Measurements from ENCODE around the gene TRIO.
"Not testable (repeated sequence)": the region's sequence is repeated elsewhere in the genome, so short reads cannot be mapped to it uniquely, and the experiment has no call there.

The TRIO gene

DNA sequence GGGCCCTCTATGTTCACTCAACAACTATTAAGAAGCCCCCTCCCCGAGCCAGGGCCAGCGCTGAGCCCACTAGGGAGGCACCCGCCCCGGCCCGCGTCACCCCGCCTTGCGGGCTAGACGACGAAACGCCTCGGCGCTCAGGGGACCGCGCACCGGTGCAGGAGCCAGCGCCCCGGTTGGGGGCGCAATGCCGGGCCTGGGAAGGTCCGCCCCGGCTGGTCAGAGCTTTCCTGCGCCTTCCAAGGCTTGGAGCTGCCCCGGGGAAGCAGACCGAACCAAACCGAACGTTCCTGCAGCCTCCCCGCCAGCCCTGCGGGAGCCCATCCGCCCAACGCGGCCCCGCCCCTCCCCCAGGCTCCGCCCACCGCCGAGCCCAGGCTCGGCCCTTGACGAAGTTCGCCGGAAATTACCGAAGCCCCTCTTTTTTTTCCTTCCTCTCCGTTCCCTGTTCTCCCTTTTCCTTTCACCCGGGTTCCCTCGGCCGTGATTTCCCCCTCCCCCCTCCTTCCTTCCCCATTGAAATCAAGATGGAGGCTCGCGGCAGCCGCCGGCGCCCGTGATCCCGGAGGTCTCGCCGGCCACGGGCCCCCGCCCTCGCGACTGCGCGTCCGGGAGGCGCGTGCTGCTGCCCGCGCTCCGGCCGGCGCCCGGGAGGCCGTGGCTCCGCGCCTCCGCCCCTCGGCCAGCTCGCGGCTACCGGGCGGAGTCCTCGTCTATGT is at the start of gene TRIO:
Gene TRIO, plus strand, starts transcription at position 516 of the 719 bp plus-strand sequence. CDS start 384 bp downstream, outside the sequence.
- Histone ChIP-seq H3K27me3 (ENCODE audit: low read depth) (no peaks in the 10 kb centered on the region), H3K36me3 (replicated peaks) (no peaks in the 10 kb centered on the region), H3K9me3 (no peaks in the 10 kb centered on the region), H3K4me1 (no peaks in the 10 kb centered on the region), H3K4me3 (peak within 1 kb of the TSS; percentile 73)
- DNase-seq (ENCODE audit: low spot score in 2 of 2), result peak; percentile 88 to 96
- in situ Hi-C loops (cut with MboI; ENCODE audit: low sequenced_read_pairs), result loop anchor here (25.0 kb wide), 1 partner anchor 119 kb away; no protein-coding TSS in a partner anchor

DNA sequence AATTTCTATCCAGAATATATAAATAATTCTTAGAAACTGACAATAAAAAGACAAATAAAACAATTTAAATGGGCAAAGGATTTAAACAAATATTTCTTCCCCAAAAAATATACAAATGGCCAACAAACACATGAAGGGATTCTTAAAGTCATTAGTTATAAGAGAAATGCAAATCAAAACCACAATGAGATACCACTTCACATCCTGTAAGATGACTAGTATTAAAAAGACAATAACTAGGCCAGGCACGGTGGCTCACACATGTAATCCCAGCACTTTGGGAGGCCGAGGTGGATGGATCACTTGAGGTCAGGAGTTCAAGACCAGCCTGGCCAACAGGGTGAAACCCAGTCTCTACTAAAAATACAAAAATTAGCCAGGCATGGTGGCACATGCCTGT is 45.8 kb upstream of the TRIO start:
- DNase-seq (ENCODE audit: low spot score in 2 of 2), result not testable (repeated sequence)

DNA sequence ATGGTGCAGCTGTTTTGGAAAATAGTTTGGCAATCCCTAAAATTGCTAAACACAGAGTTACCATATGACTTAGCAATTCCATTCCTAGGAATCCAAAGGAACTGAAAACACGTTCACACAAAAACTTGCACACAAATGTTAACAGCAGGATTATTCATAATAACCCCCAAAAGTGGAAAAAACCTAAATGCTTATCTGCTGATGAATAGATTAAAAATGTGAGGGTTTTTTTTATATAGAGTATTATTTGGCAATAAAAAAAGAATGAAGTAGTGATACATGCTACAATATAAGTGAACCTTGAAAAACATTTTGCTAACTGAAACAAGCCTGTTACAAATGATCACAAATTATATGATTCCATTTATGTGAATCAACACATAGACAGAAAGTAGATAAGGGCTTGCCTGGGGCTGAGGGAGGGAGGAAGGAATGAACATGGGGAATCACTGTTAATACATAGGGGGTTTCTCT is 45.1 kb upstream of the TRIO start:
- H3K4me3 ChIP-seq, result no peak overlapping the region
- H3K36me3 ChIP-seq (replicated peaks), result no peaks in the 10 kb centered on the region
- H3K27me3 ChIP-seq (ENCODE audit: low read depth), result peaks cover 8% of the 10 kb centered on the region; the same call in 1 of the 2 replicates
- DNase-seq (ENCODE audit: low spot score in 2 of 2), result no peak
- no peaks in the 10 kb centered on the region for H3K9me3 ChIP-seq
- no peaks in the 10 kb centered on the region for H3K4me1 ChIP-seq
- in situ Hi-C loops (cut with MboI; ENCODE audit: low sequenced_read_pairs), result no loop called here

More for the DNA sequence above, 45.8 kb upstream of the TRIO start:
- H3K4me3 ChIP-seq; in situ Hi-C loops (cut with MboI; ENCODE audit: low sequenced_read_pairs); H3K4me1 ChIP-seq; H3K9me3 ChIP-seq; H3K36me3 ChIP-seq (replicated peaks); H3K27me3 ChIP-seq (ENCODE audit: low read depth): not testable (repeated sequence)

DNA sequence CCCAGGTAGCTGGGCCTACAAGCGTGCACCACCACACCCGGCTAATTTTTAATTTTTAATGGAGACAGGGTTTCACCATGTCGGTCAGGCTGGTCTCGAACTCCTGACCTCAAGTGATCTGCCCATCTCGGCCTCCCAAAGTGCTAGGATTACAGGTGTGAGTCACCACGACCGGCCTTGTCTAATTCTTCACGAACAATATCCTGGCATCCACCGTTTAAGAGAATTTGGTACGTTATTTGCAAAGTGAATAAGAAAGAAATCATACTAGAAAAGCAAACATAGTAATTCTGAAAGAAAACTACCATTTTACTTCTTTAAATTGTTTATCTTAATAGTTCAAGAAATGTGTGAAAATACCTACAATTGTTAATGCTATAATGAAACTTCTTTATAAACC is 42.9 kb upstream of the TRIO start:
- peaks cover 1% of the 10 kb centered on the region; the same call in 1 of the 2 replicates for H3K27me3 ChIP-seq (ENCODE audit: low read depth)
- H3K36me3 ChIP-seq (replicated peaks), result no peaks in the 10 kb centered on the region
- no peaks in the 10 kb centered on the region for H3K9me3 ChIP-seq
- H3K4me3 ChIP-seq, result no peak overlapping the region
- DNase-seq (ENCODE audit: low spot score in 2 of 2), result no peak
- in situ Hi-C loops (cut with MboI; ENCODE audit: low sequenced_read_pairs), result no loop called here
- H3K4me1 ChIP-seq, result peaks cover 2% of the 10 kb centered on the region; the same call in 1 of the 2 replicates

DNA sequence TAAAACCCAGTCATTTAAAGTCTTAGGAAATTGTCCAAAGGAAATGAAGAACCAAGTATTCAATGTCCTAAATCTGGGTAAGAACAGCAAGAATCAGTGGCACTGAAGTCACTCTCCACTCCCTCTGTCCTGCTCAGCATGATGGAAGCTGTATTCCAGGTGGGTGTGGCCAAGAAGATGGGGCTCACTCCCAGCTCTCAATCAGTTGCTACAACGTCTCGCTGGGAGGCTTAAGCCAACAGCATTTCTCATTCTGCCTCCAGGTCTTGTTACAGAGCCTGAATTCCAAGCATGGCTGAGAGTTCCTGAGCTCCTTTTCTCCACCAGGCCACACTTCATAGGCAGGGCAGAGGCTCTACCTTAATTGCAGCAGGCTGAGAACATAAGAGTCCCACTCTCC is 41.2 kb upstream of the TRIO start:
- no peaks in the 10 kb centered on the region for H3K9me3 ChIP-seq
- peaks cover 8% of the 10 kb centered on the region for H3K4me1 ChIP-seq
- H3K36me3 ChIP-seq (replicated peaks), result no peaks in the 10 kb centered on the region
- no peak for DNase-seq (ENCODE audit: low spot score in 2 of 2)
- no peak overlapping the region for H3K4me3 ChIP-seq
- in situ Hi-C loops (cut with MboI; ENCODE audit: low sequenced_read_pairs), result no loop called here
- H3K27me3 ChIP-seq (ENCODE audit: low read depth), result no peaks in the 10 kb centered on the region

GRCh38 chr5:14102666-14103065 is 40.5 kb upstream of the TRIO start:
- Histone ChIP-seq H3K4me3 (no peak overlapping the region), H3K27me3 (ENCODE audit: low read depth) (no peaks in the 10 kb centered on the region), H3K4me1 (peaks cover 8% of the 10 kb centered on the region), H3K9me3 (no peaks in the 10 kb centered on the region), H3K36me3 (replicated peaks) (no peaks in the 10 kb centered on the region)
- DNase-seq (ENCODE audit: low spot score in 2 of 2), result no peak
- in situ Hi-C loops (cut with MboI; ENCODE audit: low sequenced_read_pairs), result no loop called here

DNA sequence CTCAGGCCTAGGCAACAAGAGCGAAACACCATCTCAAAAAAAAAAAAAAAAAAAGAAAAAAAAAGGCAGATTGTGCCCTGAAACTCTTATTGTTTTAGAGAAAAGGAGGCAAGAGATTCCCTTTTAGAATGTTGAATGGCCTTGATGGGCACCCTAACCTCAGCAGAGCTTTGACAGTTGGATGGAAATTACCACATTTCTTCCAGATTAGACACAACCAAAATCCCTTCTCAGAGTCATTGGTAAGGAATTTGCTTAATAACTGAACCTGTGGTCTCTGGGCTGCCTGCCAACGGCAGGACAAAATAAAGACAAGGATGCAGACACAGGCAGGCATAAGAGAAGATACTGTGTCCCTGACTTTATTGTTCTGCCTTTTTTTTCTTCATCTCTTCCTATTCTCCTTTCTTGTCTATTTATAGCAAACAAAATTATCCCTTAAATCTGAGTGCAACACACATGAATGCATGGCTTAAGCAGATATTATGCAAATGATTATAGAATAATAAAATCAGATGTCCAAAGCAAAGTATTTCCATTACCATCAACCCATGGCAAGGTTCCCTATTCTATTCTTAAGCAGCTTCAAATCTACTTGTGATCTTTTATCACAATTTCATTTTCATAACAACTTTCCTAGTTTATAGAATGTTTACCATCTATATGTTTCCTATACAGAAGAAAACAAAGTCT is 37.3 kb upstream of the TRIO start:
- in situ Hi-C loops (cut with MboI; ENCODE audit: low sequenced_read_pairs), result no loop called here
- no peaks in the 10 kb centered on the region for H3K36me3 ChIP-seq (replicated peaks)
- H3K4me3 ChIP-seq, result no peak overlapping the region
- DNase-seq (ENCODE audit: low spot score in 2 of 2), result peak; percentile 62 to 68
- H3K4me1 ChIP-seq, result peaks cover 8% of the 10 kb centered on the region
- H3K9me3 ChIP-seq, result no peaks in the 10 kb centered on the region
- H3K27me3 ChIP-seq (ENCODE audit: low read depth), result no peaks in the 10 kb centered on the region

DNA sequence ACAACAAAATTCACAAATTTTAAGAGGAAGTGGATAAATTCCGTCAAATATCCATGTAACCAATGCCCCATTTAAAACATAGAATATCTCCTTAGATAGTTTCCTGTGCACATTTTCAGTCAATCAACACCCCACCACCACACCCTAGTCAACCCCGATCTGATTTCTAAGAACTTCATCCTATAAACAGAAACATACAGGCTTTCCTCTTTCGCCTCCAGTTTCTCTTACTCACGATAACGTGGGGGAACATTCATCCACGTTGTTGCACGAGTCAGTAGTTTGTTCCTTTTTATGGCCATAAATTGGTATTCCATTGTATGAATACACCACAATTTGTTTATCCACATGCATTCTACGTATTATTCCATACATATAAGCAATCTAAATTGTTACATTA is 35.6 kb upstream of the TRIO start:
- in situ Hi-C loops (cut with MboI; ENCODE audit: low sequenced_read_pairs), result no loop called here
- H3K9me3 ChIP-seq, result no peaks in the 10 kb centered on the region
- H3K36me3 ChIP-seq (replicated peaks), result no peaks in the 10 kb centered on the region
- H3K4me3 ChIP-seq, result no peak overlapping the region
- peaks cover 8% of the 10 kb centered on the region for H3K4me1 ChIP-seq
- no peaks in the 10 kb centered on the region for H3K27me3 ChIP-seq (ENCODE audit: low read depth)
- DNase-seq (ENCODE audit: low spot score in 2 of 2), result no peak

DNA sequence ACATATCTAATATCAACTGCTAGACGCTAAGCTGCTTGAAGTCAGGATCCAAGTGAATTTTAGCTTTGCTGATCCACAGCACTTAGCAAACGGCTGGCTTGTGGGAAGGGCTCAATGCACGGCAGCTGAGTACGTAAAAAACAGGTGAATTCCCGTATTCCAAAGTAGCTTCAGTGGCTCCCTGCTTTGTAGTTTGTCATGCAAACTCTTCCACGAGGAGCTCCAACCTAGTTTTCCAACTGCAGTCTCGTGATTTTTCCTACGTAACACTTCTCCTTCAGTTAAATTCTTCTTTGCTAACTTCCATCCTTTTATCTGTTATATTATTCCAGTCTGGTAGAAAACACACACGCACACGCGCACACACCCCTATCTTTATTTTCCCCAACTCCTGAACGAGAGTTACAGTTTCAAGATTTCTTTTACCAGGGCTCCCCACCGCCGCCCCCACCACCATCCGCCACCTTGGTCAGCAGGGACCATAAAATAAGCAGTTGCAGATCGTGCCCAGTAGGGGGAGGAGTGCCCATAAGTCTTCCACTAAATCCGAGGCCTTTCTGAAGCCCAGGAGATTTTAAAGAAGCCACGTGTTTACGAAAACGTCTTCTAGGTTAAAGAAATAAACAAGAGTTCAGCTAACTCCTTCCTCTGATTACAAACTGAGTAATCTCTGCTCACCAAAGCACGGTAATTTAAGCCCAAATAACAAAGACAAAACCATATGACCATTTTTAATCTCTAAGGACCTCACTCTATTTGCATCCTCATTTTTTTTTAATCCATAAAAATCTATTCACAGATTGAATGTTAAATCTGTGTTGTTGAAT is 34.8 kb upstream of the TRIO start:
- in situ Hi-C loops (cut with MboI; ENCODE audit: low sequenced_read_pairs), result no loop called here
- DNase-seq (ENCODE audit: low spot score in 2 of 2), result peak; percentile 75 to 79
- Histone ChIP-seq H3K4me3 (peak overlapping the region; percentile 4; the same call in 1 of the 2 replicates), H3K27me3 (ENCODE audit: low read depth) (no peaks in the 10 kb centered on the region), H3K36me3 (replicated peaks) (no peaks in the 10 kb centered on the region), H3K4me1 (peaks cover 8% of the 10 kb centered on the region), H3K9me3 (no peaks in the 10 kb centered on the region)

- no peaks in the 10 kb centered on the region for H3K27me3 ChIP-seq (ENCODE audit: low read depth)
- H3K36me3 ChIP-seq (replicated peaks), result no peaks in the 10 kb centered on the region
- H3K9me3 ChIP-seq, result no peaks in the 10 kb centered on the region
- no peak overlapping the region for H3K4me3 ChIP-seq
- peaks cover 8% of the 10 kb centered on the region for H3K4me1 ChIP-seq
- in situ Hi-C loops (cut with MboI; ENCODE audit: low sequenced_read_pairs), result no loop called here
- no peak for DNase-seq (ENCODE audit: low spot score in 2 of 2)
Observed at GRCh38 chr5:14109041-14109747, 33.9 kb upstream of the TRIO start.

DNA sequence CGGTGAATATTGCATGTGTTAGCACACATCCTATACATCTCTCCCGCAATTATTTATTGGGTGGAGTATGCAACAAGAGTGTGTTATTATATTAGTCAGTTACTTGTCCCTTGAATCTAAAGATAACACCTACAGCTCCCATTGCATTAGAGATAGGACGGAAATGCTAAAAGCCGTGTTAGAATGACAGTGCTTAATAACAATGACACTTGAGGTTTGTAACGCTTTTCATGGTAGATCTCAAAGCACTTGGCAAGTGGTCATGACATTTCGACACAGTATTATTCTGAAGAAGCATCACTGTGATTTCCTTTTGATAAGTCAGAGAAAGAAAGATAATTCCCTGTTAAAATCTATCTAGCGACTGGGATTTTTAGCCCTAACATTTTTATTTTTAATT is 33.4 kb upstream of the TRIO start:
- in situ Hi-C loops (cut with MboI; ENCODE audit: low sequenced_read_pairs), result no loop called here
- DNase-seq (ENCODE audit: low spot score in 2 of 2), result no peak
- no peak overlapping the region for H3K4me3 ChIP-seq
- no peaks in the 10 kb centered on the region for H3K27me3 ChIP-seq (ENCODE audit: low read depth)
- H3K4me1 ChIP-seq, result peaks cover 8% of the 10 kb centered on the region
- no peaks in the 10 kb centered on the region for H3K36me3 ChIP-seq (replicated peaks)
- no peaks in the 10 kb centered on the region for H3K9me3 ChIP-seq

DNA sequence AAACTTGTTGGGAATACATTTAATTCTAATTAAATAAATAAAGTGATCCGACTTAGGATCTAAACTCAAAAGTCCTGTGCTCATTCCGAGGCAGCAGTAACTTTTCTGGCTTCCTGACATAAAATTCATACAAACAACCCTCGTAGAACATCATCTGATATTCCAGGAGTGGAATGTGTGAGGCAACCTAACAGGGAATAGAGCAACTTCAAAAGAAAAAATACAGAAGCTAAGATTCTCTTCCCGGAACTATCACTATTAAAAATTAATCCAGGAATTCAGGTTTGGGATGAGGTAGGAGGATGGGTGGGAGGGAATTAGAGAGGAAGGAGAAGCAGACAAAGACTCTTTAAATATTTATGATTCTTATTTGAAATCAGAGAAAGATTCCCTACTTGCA is 32.9 kb upstream of the TRIO start:
- DNase-seq (ENCODE audit: low spot score in 2 of 2), result no peak
- in situ Hi-C loops (cut with MboI; ENCODE audit: low sequenced_read_pairs), result no loop called here
- H3K27me3 ChIP-seq (ENCODE audit: low read depth), result no peaks in the 10 kb centered on the region
- peaks cover 7% of the 10 kb centered on the region for H3K4me1 ChIP-seq
- no peak overlapping the region for H3K4me3 ChIP-seq
- no peaks in the 10 kb centered on the region for H3K9me3 ChIP-seq
- H3K36me3 ChIP-seq (replicated peaks), result no peaks in the 10 kb centered on the region

- H3K9me3 ChIP-seq, result no peaks in the 10 kb centered on the region
- in situ Hi-C loops (cut with MboI; ENCODE audit: low sequenced_read_pairs), result no loop called here
- H3K27me3 ChIP-seq (ENCODE audit: low read depth), result no peaks in the 10 kb centered on the region
- no peak for DNase-seq (ENCODE audit: low spot score in 2 of 2)
- no peaks in the 10 kb centered on the region for H3K36me3 ChIP-seq (replicated peaks)
- no peak overlapping the region for H3K4me3 ChIP-seq
- peaks cover 5% of the 10 kb centered on the region for H3K4me1 ChIP-seq
Observed at GRCh38 chr5:14110680-14111079, 32.5 kb upstream of the TRIO start.

All from HAP-1 (cell line).